ENCODE data around the gene ZMIZ1.
A peak's percentile ranks its signal among the peaks of the same experiment; 100 is the strongest.

Gene ZMIZ1

DNA sequence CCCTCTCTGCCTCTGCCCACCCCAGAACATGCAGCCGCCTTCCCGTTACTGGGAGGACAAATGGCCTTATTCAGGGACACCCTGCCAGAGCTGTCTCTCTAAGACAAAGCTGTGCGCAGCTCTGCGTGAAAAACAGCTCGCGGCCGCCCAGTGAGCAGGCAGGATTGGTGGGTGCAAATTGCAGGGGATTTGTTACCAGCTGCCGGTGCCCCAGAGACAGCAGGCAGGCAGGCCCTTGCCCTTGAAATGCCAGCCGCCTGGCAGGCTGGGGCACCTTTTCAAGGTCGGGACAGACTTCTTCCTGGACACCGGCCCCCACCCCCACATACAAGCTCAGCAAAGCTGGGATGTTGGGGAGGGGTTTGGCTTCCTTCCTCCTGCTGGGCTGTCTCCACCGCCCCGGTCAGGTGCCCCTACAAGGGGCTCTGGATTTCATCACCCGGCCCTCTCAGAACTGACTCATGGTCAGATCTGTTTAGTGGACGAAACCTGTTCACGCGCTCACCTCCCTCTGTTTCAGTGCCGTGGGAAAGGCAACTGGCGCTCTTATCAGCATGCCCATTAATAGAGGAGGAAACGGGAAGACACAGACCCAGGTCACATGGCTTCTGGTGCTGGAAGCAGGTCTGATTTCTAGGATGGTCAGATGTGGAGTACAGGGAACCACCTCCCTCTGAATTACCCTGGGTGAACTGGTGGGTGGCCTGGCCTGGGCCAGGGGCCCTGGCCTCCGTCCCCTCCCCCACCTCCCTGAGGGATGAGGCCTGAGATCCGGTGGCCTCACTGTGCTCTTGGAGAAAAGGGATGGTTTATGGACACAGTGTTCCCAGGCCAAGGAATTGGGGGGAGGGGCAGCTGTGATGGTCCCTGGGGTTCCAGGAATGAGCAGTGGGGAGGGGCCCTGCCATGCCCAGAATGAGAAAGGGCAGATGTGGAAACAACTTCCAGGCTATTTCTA lies 154.6 kb downstream of the ZMIZ1 start:
- Histone ChIP-seq H3K27me3 (ENCODE audit: control insufficient read depth in 1 of 2, insufficient read depth in 1 of 2, low read length in 2 of 2) (no peaks in the 10 kb centered on the region), H3K36me3 (ENCODE audit: control insufficient read depth in 1 of 2, insufficient read depth in 2 of 2, low read depth in 1 of 2, low read length in 2 of 2) (peaks cover 68 to 72% of the 10 kb centered on the region in 2 experiments), H4K91ac (ENCODE audit: low read length) (peak overlapping the region; percentile 72), H2BK5ac (ENCODE audit: low read depth, low read length, poor library complexity, severe bottlenecking) (no peak overlapping the region), H3K4ac (ENCODE audit: low read depth in 1 of 2, low read length in 2 of 2) (peak overlapping the region; percentile 93 to 98), H2BK15ac (ENCODE audit: low read depth, poor library complexity, severe bottlenecking) (peak overlapping the region; percentile 92), H3K4me3 (ENCODE audit: insufficient read depth in 1 of 2, low read depth in 1 of 2, low read length in 2 of 2) (no peak overlapping the region), H3K4me1 (ENCODE audit: control insufficient read depth, insufficient read depth, low read depth, low read length) (peaks cover 47% of the 10 kb centered on the region), H2AK5ac (ENCODE audit: low read length, severe bottlenecking) (peak overlapping the region; percentile 47), H3K79me1 (replicated peaks; ENCODE audit: low read length, poor library complexity, severe bottlenecking) (peaks cover 46% of the 10 kb centered on the region), H3K9ac (ENCODE audit: low read length) (no peak overlapping the region), H4K8ac (ENCODE audit: low read length) (peak overlapping the region; percentile 33), H3K23ac (ENCODE audit: low read length in 2 of 2) (peak overlapping the region in 1 of 2 experiments; percentile 31), H3K27ac (ENCODE audit: low read length, poor library complexity, severe bottlenecking) (peak overlapping the region; percentile 82), H3K14ac (ENCODE audit: low read length in 2 of 2) (peak overlapping the region in 1 of 2 experiments; percentile 13), H3K4me2 (ENCODE audit: low read length, poor library complexity, severe bottlenecking) (peak overlapping the region; percentile 30), H3K9me3 (ENCODE audit: control insufficient read depth, low read length) (no peaks in the 10 kb centered on the region), H2AFZ (ENCODE audit: low read depth, low read length) (no peak overlapping the region), H3K18ac (ENCODE audit: low read depth in 1 of 2, low read length in 2 of 2) (peak overlapping the region; percentile 65 to 88), H2BK12ac (ENCODE audit: low read length in 2 of 2) (peak overlapping the region; percentile 6 to 95), H2BK120ac (ENCODE audit: low read depth, low read length) (peak overlapping the region; percentile 43)
- peak; percentile 95 for DNase-seq
- 18% methylated on average over 22 of the region's 22 CpGs for WGBS

DNA sequence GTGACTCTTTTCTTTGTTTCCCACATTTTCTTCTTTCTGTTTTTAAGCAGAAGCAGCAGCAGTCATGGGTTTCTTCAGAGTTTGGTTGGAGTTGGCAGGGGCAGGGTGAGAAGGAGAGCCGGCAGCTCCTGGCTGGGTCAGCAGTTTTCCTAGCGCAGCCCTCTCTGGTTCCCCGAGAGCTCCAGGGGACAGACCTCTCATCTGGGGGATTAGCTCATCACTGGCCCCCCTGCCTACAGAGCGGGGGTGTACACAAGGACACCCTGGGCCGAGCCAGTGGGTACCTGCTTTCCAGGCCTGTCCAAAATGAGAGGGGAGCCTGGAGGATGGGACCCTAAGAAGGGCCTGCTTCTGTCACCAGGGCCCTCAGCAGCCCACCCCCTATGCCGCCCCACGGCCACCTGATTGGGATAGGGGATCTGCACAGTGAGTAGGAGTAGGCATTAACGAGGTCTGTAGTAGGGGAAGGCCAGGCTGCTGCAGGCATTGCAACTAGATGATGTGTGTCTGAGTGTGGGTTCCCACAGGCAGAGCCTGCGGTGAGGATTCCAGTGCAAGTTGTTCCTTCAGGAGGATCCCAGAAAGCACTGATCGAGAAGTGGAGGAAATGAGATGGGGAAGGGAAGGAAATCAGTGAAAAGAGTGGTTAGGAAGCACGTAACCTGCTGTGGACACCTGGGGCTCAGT lies 155.6 kb downstream of the ZMIZ1 start:
- H2BK120ac ChIP-seq (ENCODE audit: low read depth, low read length), result peak overlapping the region; percentile 65
- no peak overlapping the region for H3K4me3 ChIP-seq (ENCODE audit: insufficient read depth in 1 of 2, low read depth in 1 of 2, low read length in 2 of 2)
- no peak overlapping the region for H2AFZ ChIP-seq (ENCODE audit: low read depth, low read length)
- H3K9me3 ChIP-seq (ENCODE audit: control insufficient read depth, low read length), result no peaks in the 10 kb centered on the region
- peak overlapping the region; percentile 77 for H4K8ac ChIP-seq (ENCODE audit: low read length)
- peak overlapping the region in 1 of 2 experiments; percentile 85 for H3K14ac ChIP-seq (ENCODE audit: low read length in 2 of 2)
- H2AK5ac ChIP-seq (ENCODE audit: low read length, severe bottlenecking), result no peak overlapping the region
- H4K91ac ChIP-seq (ENCODE audit: low read length), result peak overlapping the region; percentile 89
- H3K4me1 ChIP-seq (ENCODE audit: control insufficient read depth, insufficient read depth, low read depth, low read length), result peaks cover 49% of the 10 kb centered on the region
- H3K4ac ChIP-seq (ENCODE audit: low read depth in 1 of 2, low read length in 2 of 2), result peak overlapping the region; percentile 61 to 71
- peak overlapping the region; percentile 65 to 99 for H3K18ac ChIP-seq (ENCODE audit: low read depth in 1 of 2, low read length in 2 of 2)
- peak overlapping the region; percentile 82 for H3K27ac ChIP-seq (ENCODE audit: low read length, poor library complexity, severe bottlenecking)
- no peak overlapping the region for H2BK5ac ChIP-seq (ENCODE audit: low read depth, low read length, poor library complexity, severe bottlenecking)
- peak overlapping the region; percentile 33 to 94 for H2BK12ac ChIP-seq (ENCODE audit: low read length in 2 of 2)
- peak overlapping the region in 1 of 2 experiments; percentile 40 for H3K23ac ChIP-seq (ENCODE audit: low read length in 2 of 2)
- peaks cover 50% of the 10 kb centered on the region for H3K79me1 ChIP-seq (replicated peaks; ENCODE audit: low read length, poor library complexity, severe bottlenecking)
- peaks cover 73% of the 10 kb centered on the region in 2 experiments for H3K36me3 ChIP-seq (ENCODE audit: control insufficient read depth in 1 of 2, insufficient read depth in 2 of 2, low read depth in 1 of 2, low read length in 2 of 2)
- peak overlapping the region; percentile 35 for H3K4me2 ChIP-seq (ENCODE audit: low read length, poor library complexity, severe bottlenecking)
- no peaks in the 10 kb centered on the region for H3K27me3 ChIP-seq (ENCODE audit: control insufficient read depth in 1 of 2, insufficient read depth in 1 of 2, low read length in 2 of 2)
- WGBS, result 50% methylated on average over 11 of the region's 11 CpGs
- H2BK15ac ChIP-seq (ENCODE audit: low read depth, poor library complexity, severe bottlenecking), result peak overlapping the region; percentile 64
- peak overlapping the region; percentile 1 for H3K9ac ChIP-seq (ENCODE audit: low read length)
- DNase-seq, result peak; percentile 76

DNA sequence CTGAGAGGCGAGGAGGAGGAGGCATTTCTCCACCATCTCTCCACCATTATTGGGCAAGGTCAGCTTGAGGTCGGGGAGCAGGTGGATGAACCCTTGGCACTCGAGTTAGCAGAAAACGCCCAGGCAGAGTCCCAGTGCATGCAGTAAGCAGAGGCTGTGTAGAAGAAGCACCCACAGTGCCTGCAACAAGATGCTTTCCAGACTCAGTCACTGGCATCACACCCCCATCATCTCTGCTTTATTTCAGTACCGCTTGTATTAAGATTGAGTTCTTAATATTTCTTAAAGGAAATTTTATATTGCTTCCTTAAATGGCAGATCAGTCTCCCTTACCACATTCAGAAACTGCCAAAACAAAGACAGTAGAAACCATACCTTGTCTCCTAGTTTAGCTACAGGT lies 156.2 kb downstream of the ZMIZ1 start:
- H3K18ac ChIP-seq (ENCODE audit: low read depth in 1 of 2, low read length in 2 of 2), result peak overlapping the region in 1 of 2 experiments; percentile 99
- H3K4me2 ChIP-seq (ENCODE audit: low read length, poor library complexity, severe bottlenecking), result no peak overlapping the region
- DNase-seq, result no peak
- H2AK5ac ChIP-seq (ENCODE audit: low read length, severe bottlenecking), result no peak overlapping the region
- H3K4ac ChIP-seq (ENCODE audit: low read depth in 1 of 2, low read length in 2 of 2), result peak overlapping the region in 1 of 2 experiments; percentile 49
- H3K9me3 ChIP-seq (ENCODE audit: control insufficient read depth, low read length), result no peaks in the 10 kb centered on the region
- H3K23ac ChIP-seq (ENCODE audit: low read length in 2 of 2), result no peak overlapping the region
- no peak overlapping the region for H2BK120ac ChIP-seq (ENCODE audit: low read depth, low read length)
- peak overlapping the region; percentile 89 for H4K91ac ChIP-seq (ENCODE audit: low read length)
- H4K8ac ChIP-seq (ENCODE audit: low read length), result peak overlapping the region; percentile 77
- peaks cover 73% of the 10 kb centered on the region in 2 experiments for H3K36me3 ChIP-seq (ENCODE audit: control insufficient read depth in 1 of 2, insufficient read depth in 2 of 2, low read depth in 1 of 2, low read length in 2 of 2)
- H3K27ac ChIP-seq (ENCODE audit: low read length, poor library complexity, severe bottlenecking), result peak overlapping the region; percentile 82
- peak overlapping the region; percentile 1 for H3K9ac ChIP-seq (ENCODE audit: low read length)
- no peak overlapping the region for H2BK5ac ChIP-seq (ENCODE audit: low read depth, low read length, poor library complexity, severe bottlenecking)
- WGBS, result 93% methylated on average over 4 of the region's 5 CpGs
- H3K79me1 ChIP-seq (replicated peaks; ENCODE audit: low read length, poor library complexity, severe bottlenecking), result peaks cover 44% of the 10 kb centered on the region
- H3K4me1 ChIP-seq (ENCODE audit: control insufficient read depth, insufficient read depth, low read depth, low read length), result peaks cover 52% of the 10 kb centered on the region
- peak overlapping the region in 1 of 2 experiments; percentile 85 for H3K14ac ChIP-seq (ENCODE audit: low read length in 2 of 2)
- no peak overlapping the region for H2AFZ ChIP-seq (ENCODE audit: low read depth, low read length)
- peak overlapping the region; percentile 33 to 94 for H2BK12ac ChIP-seq (ENCODE audit: low read length in 2 of 2)
- no peak overlapping the region for H3K4me3 ChIP-seq (ENCODE audit: insufficient read depth in 1 of 2, low read depth in 1 of 2, low read length in 2 of 2)
- no peaks in the 10 kb centered on the region for H3K27me3 ChIP-seq (ENCODE audit: control insufficient read depth in 1 of 2, insufficient read depth in 1 of 2, low read length in 2 of 2)
- H2BK15ac ChIP-seq (ENCODE audit: low read depth, poor library complexity, severe bottlenecking), result no peak overlapping the region

Data from mesenchymal stem cell (in vitro differentiated cells and primary cell).